Stimulated activated CD4-positive, alpha-beta T cell treated with anti-CD3 and anti-CD28 coated beads, Interleukin-2, amount 100 ng/mL, for 4 hours (primary cell): ENCODE measurements around the gene NFIC.
"Not testable (repeated sequence)": the region's sequence is repeated elsewhere in the genome, so short reads cannot be mapped to it uniquely, and the experiment has no call there.

Experiments used
- DNase-seq: peaks from one replicate; pipeline ENCODE4 v3.0.0-alpha.2; 2020; ENCODE audit warnings: low read depth

The NFIC gene

GRCh38 chr19:3336680-3337523, 29.5 kb upstream of the NFIC start:
- no peak for DNase-seq

- peak; percentile 45 for DNase-seq
These were observed 27.7 kb upstream of the NFIC start for GRCh38 chr19:3338541-3339181.

GRCh38 chr19:3340340-3340739, 26.0 kb upstream of the NFIC start:
- no peak for DNase-seq

- no peak for DNase-seq
These were observed 24.1 kb upstream of the NFIC start for GRCh38 chr19:3342246-3342645.

- not testable (repeated sequence) for DNase-seq
These were observed 23.4 kb upstream of the NFIC start for GRCh38 chr19:3342962-3343361.

GRCh38 chr19:3343619-3344502, 22.5 kb upstream of the NFIC start:
- no peak for DNase-seq

- no peak for DNase-seq
These were observed 21.5 kb upstream of the NFIC start for GRCh38 chr19:3344608-3345598.

GRCh38 chr19:3345850-3346460, 20.4 kb upstream of the NFIC start:
- no peak for DNase-seq

- DNase-seq, result no peak
These were observed 19.6 kb upstream of the NFIC start for GRCh38 chr19:3346677-3347353.

GRCh38 chr19:3348042-3348441, 18.3 kb upstream of the NFIC start:
- DNase-seq, result no peak

- DNase-seq, result not testable (repeated sequence)
These were observed 17.9 kb upstream of the NFIC start for GRCh38 chr19:3348469-3348868.

- DNase-seq, result no peak
These were observed 16.2 kb upstream of the NFIC start for GRCh38 chr19:3350014-3350663.

GRCh38 chr19:3351702-3352447, 14.5 kb upstream of the NFIC start:
- DNase-seq, result no peak

- DNase-seq, result no peak
These were observed 12.9 kb upstream of the NFIC start for GRCh38 chr19:3353493-3353892.

GRCh38 chr19:3356805-3357204, 9.6 kb upstream of the NFIC start:
- DNase-seq, result no peak

GRCh38 chr19:3357271-3357991, 9.0 kb upstream of the NFIC start:
- no peak for DNase-seq

- no peak for DNase-seq
These were observed 8.2 kb upstream of the NFIC start for GRCh38 chr19:3357992-3358688.

GRCh38 chr19:3358689-3359014, 7.7 kb upstream of the NFIC start:
- DNase-seq, result no peak
